GM10248 (cell line): Measurements from ENCODE around the gene KCTD17.
A peak's percentile ranks its signal among the peaks of the same experiment; 100 is the strongest.

ENCODE experiments used
- CTCF ChIA-PET: fragments of 300-600 bp; sonication (Branson Sonifier 250); formaldehyde crosslinking; extraction: SDS; loops from one replicate; lab custom pipeline; 2021; ENCODE audit warnings: antibody characterized with exemption; lab: Yijun Ruan, JAX
- POLR2A ChIA-PET: fragments of 350-650 bp; sonication (Branson Sonifier 250); formaldehyde crosslinking; extraction: SDS; loops from one replicate; lab custom pipeline; 2020; ENCODE audit warnings: antibody characterized with exemption; lab: Yijun Ruan, JAX
- DNase-seq: peaks from one replicate; pipeline ENCODE4 v3.0.0; 2012; ENCODE audit errors: extremely low spot score
- CTCF ChIP-seq: IDR thresholded peaks from 2 replicates; pipeline ENCODE4 v1.5.1; 2012; ENCODE audit warnings: mild to moderate bottlenecking, low read depth; ENCODE audit errors: extremely low read depth, missing control alignments, control extremely low read depth

The KCTD17 gene

GRCh38 chr22:37044634-37045625 is 6.6 kb upstream of the KCTD17 start:
- ChIA-PET POLR2A (no interaction called here), CTCF (interaction anchor here (0.7 to 5.8 kb wide), 36 partner anchors 10 to 498 kb away, joined by 3 to 40 read pairs (median 4); partner anchors contain the start of genes MPST, NCF4 and TST)
- no peak for DNase-seq
- no peak for TF ChIP-seq CTCF

- ChIA-PET POLR2A (no interaction called here), CTCF (interaction anchor here (0.9 to 5.8 kb wide), 16 partner anchors 9 to 263 kb away, joined by 3 to 40 read pairs (median 4); partner anchors contain the start of genes MPST and TST)
- TF ChIP-seq CTCF = peak; percentile 52
- DNase-seq = no peak
Observed at GRCh38 chr22:37045958-37046357, 5.6 kb upstream of the KCTD17 start.

GRCh38 chr22:37046589-37046988 is 5.0 kb upstream of the KCTD17 start:
- ChIA-PET POLR2A (no interaction called here), CTCF (interaction anchor here (0.9 to 5.8 kb wide), 16 partner anchors 8 to 264 kb away, joined by 3 to 40 read pairs (median 4); partner anchors contain the start of genes MPST and TST)
- DNase-seq = no peak
- TF ChIP-seq CTCF = no peak

DNA sequence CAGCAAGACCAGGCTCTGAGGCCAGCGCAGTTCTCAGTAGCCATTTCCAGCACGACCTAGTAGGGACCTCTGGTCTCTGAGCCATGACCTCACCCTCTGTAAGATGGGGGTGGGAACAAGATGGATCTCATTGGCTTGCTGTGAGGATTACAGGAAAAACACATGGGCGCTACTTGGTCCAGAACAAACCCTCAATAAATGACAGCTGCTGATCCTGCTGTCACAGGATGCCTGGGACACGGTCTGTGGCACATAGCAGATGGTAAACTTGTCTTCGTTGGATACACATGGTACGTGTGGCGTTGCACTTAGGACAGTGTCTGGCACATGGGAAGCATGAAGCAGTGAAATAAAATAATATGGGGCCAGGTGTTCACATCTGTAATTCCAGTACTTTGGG is 4.5 kb upstream of the KCTD17 start:
- DNase-seq = no peak
- POLR2A ChIA-PET = no interaction called here
- TF ChIP-seq CTCF = no peak
- CTCF ChIA-PET = interaction anchor here (0.9 to 5.8 kb wide), 12 partner anchors 8 to 264 kb away, joined by 3 to 40 read pairs (median 6); partner anchors contain the start of genes MPST and TST

- ChIA-PET POLR2A (no interaction called here), CTCF (interaction anchor here (0.8 to 5.8 kb wide), 5 partner anchors 26 to 274 kb away, joined by 3 to 34 read pairs (median 3); no protein-coding TSS in a partner anchor)
Observed at GRCh38 chr22:37048133-37048532, 3.4 kb upstream of the KCTD17 start.

DNA sequence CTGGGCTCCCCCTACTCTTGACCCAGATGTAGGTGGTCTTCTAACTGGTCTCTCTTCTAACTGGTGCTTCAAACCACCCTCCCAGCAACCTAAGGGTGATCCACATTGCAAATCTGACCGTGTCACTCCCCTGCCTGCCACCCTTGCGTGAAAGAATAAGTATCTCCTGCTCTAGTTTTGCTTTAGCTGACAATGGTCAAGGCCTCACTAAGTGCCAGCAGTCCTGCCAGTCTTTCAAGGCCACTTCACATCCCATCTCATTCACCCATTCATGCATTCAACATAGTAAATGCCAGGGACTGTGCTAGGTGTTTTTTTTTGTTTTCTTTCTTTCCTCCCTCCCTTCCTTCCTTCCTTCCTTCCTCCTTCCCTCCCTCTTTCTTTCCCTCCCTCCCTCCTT is 2.3 kb upstream of the KCTD17 start:
- no peak for TF ChIP-seq CTCF
- no peak for DNase-seq
- POLR2A ChIA-PET = no interaction called here
- CTCF ChIA-PET = interaction anchor here (0.8 to 1.4 kb wide), 3 partner anchors 27 to 43 kb away, joined by 3 read pairs; no protein-coding TSS in a partner anchor

More at GRCh38 chr22:37048133-37048532, 3.4 kb upstream of the KCTD17 start:
- no peak for TF ChIP-seq CTCF
- DNase-seq = no peak
